GM21529 (cell line): ENCODE data around the gene TFDP2.
"Not testable (repeated sequence)": the region's sequence is repeated elsewhere in the genome, so short reads cannot be mapped to it uniquely, and the experiment has no call there.

Source experiments
- ATAC-seq: cut with Tn5 transposase; IDR thresholded peaks from one replicate; pipeline ENCODE4 v1.9.1; 2021; ENCODE audit not compliant: unreplicated experiment

The TFDP2 gene

GRCh38 chr3:141933421-141934300 is 215.7 kb downstream of the TFDP2 start:
- no peak for ATAC-seq

- no peak for ATAC-seq
Observed at GRCh38 chr3:141930801-141931200, 218.5 kb downstream of the TFDP2 start.

GRCh38 chr3:141929341-141929995 is 219.9 kb downstream of the TFDP2 start:
- ATAC-seq: no peak

- no peak for ATAC-seq
Observed at GRCh38 chr3:141928631-141929270, 220.6 kb downstream of the TFDP2 start.

GRCh38 chr3:141926929-141927328 is 222.4 kb downstream of the TFDP2 start:
- no peak for ATAC-seq

- ATAC-seq: not testable (repeated sequence)
Observed at GRCh38 chr3:141925677-141926076, 223.7 kb downstream of the TFDP2 start.

- peak; percentile 67 for ATAC-seq
Observed at GRCh38 chr3:141921316-141921715, 228.0 kb downstream of the TFDP2 start.

GRCh38 chr3:141920701-141921100 is 228.6 kb downstream of the TFDP2 start:
- ATAC-seq: no peak

GRCh38 chr3:141915766-141916165 is 233.6 kb downstream of the TFDP2 start:
- ATAC-seq: no peak

- no peak for ATAC-seq
Observed at GRCh38 chr3:141915016-141915415, 234.3 kb downstream of the TFDP2 start.

- no peak for ATAC-seq
Observed at GRCh38 chr3:141914311-141914710, 235.0 kb downstream of the TFDP2 start.

GRCh38 chr3:141913150-141913811 is 236.1 kb downstream of the TFDP2 start:
- peak; percentile 55 for ATAC-seq

GRCh38 chr3:141909986-141910385 is 239.4 kb downstream of the TFDP2 start:
- not testable (repeated sequence) for ATAC-seq

- ATAC-seq: no peak
Observed at GRCh38 chr3:141909408-141909807, 239.9 kb downstream of the TFDP2 start.

- ATAC-seq: no peak
Observed at GRCh38 chr3:141905129-141905528, 244.2 kb downstream of the TFDP2 start.

- ATAC-seq: no peak
Observed at GRCh38 chr3:141904203-141904602, 245.1 kb downstream of the TFDP2 start.

GRCh38 chr3:141901914-141902313 is 247.4 kb downstream of the TFDP2 start:
- peak; percentile 66 for ATAC-seq

- ATAC-seq: no peak
Observed at GRCh38 chr3:141900343-141900742, 249.0 kb downstream of the TFDP2 start.

GRCh38 chr3:141898908-141899307 is 250.4 kb downstream of the TFDP2 start:
- ATAC-seq: no peak

- no peak for ATAC-seq
Observed at GRCh38 chr3:141895731-141896130, 253.6 kb downstream of the TFDP2 start.

- ATAC-seq: no peak
Observed at GRCh38 chr3:141894524-141895176, 254.7 kb downstream of the TFDP2 start.
